HL-60 (cell line): ENCODE results near the gene MAN1C1.

Source experiments
- SPI1 ChIP-seq: IDR thresholded peaks from 2 replicates; pipeline ENCODE4 v1.6.1; 2012; ENCODE audit warnings: low read depth, mild to moderate bottlenecking, borderline replicate concordance
- TF ChIP-seq, protein P1 (sequence below): IDR thresholded peaks from one replicate; pipeline ENCODE4 v1.5.1; 2011; ENCODE audit warnings: low read length, control low read depth, inconsistent platforms; ENCODE audit not compliant: insufficient read depth
- TF ChIP-seq, protein P2 (sequence below): IDR thresholded peaks from 2 replicates; pipeline ENCODE4 v1.6.1; 2012; ENCODE audit warnings: low read depth; ENCODE audit not compliant: insufficient replicate concordance

DNA sequence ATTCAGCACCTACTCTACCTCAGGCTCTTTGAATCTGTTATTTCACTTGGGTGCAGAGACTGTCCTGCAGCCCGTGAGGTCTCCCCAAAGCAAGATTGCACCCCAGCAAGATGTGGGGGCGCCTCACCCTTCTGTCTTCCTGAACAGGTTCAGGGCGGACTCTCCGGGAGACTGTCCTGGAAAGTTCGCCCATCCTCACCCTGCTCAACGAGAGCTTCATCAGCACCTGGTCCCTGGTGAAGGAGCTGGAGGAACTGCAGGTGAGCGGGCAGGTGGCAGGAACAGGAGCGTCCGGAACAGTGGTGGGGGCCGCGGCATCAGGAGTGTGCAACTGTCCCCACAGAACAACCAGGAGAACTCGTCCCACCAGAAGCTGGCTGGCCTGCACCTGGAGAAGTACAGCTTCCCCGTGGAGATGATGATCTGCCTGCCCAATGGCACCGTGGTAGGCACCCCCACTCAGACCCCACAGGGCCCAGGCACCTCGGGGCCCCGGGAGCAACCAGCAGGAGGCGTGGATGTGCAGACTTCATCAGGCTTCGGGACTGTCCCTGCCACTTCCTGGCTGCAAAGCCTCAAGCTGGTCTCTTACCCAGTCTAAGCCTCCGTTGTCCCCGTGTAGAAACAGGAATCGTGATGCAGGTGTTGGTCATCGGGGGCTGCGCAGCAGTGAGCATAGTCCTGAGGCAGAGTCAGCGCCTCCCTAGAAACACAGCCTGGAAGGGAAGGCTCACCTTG lies 197.3 kb downstream of the MAN1C1 start:
- TF ChIP-seq, protein P1, sequence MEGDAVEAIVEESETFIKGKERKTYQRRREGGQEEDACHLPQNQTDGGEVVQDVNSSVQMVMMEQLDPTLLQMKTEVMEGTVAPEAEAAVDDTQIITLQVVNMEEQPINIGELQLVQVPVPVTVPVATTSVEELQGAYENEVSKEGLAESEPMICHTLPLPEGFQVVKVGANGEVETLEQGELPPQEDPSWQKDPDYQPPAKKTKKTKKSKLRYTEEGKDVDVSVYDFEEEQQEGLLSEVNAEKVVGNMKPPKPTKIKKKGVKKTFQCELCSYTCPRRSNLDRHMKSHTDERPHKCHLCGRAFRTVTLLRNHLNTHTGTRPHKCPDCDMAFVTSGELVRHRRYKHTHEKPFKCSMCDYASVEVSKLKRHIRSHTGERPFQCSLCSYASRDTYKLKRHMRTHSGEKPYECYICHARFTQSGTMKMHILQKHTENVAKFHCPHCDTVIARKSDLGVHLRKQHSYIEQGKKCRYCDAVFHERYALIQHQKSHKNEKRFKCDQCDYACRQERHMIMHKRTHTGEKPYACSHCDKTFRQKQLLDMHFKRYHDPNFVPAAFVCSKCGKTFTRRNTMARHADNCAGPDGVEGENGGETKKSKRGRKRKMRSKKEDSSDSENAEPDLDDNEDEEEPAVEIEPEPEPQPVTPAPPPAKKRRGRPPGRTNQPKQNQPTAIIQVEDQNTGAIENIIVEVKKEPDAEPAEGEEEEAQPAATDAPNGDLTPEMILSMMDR: no peak
- TF ChIP-seq, protein P2, sequence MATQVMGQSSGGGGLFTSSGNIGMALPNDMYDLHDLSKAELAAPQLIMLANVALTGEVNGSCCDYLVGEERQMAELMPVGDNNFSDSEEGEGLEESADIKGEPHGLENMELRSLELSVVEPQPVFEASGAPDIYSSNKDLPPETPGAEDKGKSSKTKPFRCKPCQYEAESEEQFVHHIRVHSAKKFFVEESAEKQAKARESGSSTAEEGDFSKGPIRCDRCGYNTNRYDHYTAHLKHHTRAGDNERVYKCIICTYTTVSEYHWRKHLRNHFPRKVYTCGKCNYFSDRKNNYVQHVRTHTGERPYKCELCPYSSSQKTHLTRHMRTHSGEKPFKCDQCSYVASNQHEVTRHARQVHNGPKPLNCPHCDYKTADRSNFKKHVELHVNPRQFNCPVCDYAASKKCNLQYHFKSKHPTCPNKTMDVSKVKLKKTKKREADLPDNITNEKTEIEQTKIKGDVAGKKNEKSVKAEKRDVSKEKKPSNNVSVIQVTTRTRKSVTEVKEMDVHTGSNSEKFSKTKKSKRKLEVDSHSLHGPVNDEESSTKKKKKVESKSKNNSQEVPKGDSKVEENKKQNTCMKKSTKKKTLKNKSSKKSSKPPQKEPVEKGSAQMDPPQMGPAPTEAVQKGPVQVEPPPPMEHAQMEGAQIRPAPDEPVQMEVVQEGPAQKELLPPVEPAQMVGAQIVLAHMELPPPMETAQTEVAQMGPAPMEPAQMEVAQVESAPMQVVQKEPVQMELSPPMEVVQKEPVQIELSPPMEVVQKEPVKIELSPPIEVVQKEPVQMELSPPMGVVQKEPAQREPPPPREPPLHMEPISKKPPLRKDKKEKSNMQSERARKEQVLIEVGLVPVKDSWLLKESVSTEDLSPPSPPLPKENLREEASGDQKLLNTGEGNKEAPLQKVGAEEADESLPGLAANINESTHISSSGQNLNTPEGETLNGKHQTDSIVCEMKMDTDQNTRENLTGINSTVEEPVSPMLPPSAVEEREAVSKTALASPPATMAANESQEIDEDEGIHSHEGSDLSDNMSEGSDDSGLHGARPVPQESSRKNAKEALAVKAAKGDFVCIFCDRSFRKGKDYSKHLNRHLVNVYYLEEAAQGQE: no peak
- TF ChIP-seq SPI1: no peak
